AML-193 (cell line): Measurements from ENCODE around the gene FBXW7.

Source experiments
- DNase-seq, 2 experiments: peaks; one replicate each; lab custom pipeline; 2025; lab: John Stamatoyannopoulos, UW

FBXW7 gene

GRCh38 chr4:152283801-152284470 is 252.0 kb downstream of the FBXW7 start:
- no peak for DNase-seq

DNA sequence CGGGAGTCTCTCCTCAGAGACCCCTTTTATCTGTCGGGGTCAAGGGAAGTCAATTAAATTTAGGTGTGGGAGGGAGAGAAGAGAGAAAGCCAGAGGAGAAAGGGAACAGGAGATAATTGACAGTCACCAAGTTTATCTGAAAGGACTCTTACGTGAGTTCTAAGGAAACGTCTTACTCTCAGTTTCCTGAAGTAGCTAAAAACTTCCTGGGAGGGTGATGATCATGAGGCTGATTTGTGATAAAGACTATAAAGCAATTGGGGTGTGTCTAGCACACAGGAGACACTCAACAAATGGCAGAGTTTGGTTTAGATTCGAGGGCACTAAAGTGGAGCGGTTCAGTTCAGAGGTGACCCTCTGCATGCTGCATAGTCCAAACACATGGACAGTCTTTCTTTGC is 254.1 kb downstream of the FBXW7 start:
- no peak for DNase-seq

DNA sequence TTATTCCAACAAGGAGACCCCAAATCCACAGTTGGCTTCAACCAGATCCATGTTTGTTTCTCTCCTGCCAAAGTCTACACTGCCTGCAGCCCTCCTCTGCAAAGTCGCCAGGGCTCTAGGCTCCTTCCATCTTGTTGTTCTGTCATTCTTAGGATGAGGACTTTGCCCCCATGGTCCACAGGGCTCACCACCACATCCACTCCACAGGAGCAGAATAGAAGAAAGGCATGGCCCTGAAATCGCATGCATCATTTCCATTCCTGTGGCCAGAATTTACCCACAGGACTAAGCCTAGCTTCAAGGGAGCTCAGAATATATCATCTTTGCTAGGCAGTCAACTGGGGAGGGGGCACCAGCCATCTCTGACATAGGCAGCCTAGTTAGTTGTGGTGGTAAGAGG is 254.7 kb downstream of the FBXW7 start:
- no peak for DNase-seq

GRCh38 chr4:152279234-152279566 is 256.7 kb downstream of the FBXW7 start:
- no peak for DNase-seq

GRCh38 chr4:152278505-152279233 is 257.2 kb downstream of the FBXW7 start:
- no peak for DNase-seq

GRCh38 chr4:152278172-152278504 is 257.8 kb downstream of the FBXW7 start:
- no peak for DNase-seq

DNA sequence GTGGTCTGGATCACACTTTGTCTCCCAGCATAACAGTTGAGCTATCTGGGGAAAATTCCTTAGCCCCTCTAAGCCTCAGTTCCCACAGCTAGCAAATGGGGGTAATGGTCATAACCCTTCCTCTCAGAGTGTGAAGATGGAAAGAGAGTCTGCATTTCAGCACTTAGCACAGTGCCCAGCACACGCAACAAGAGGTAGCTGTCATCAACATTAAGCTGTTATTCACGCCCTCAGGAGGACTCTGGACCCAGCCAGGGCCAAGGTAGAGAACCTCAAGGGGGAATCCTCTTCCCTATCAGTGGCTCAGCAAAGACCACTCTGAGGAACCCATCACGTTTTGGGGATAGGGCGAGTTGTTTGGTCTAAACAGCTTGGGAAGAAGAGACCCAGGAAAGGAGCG is 258.6 kb downstream of the FBXW7 start:
- no peak for DNase-seq

DNA sequence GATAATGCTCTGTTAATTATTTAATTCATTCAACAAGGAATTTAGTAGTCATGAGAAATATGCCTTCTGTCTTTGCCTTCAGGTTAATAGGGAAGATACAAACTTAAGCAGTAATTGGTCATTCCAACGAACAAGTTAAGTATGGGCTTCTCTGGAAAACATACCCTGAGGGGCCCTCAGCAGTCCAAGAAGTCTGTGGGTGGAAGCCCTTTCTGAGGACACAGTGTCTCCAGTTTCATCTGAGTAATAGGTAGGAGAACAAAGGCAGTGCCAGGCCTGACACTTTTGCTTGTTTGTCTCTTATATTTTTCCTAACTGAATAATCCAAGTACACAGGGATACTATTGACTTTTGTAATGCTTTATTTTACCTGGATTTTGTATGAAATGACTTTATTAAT is 262.5 kb downstream of the FBXW7 start:
- DNase-seq = no peak
